Measurements from ENCODE around the gene DLD. TPM values are rescaled to one million over a fixed set of nuclear protein-coding genes. Genes with fewer than 3 reads are reported as not detected.

The DLD gene
- total RNA-seq, 2 experiments from 2014 or later: 56.3 to 56.9 TPM

GRCh38 chr7:107933386-107934013 lies 42.5 kb downstream of the DLD start:
- H3K27me3 Mint-ChIP-seq: no peaks in the 10 kb centered on the region
- ATAC-seq (ENCODE audit: low read depth) (no peak), DNase-seq (no peak)
- peaks cover 2% of the 10 kb centered on the region for H3K4me1 Mint-ChIP-seq
- H3K27ac Mint-ChIP-seq: no peak overlapping the region
- POLR2A ChIA-PET: no interaction called here
- peaks cover 24% of the 10 kb centered on the region for H3K36me3 Mint-ChIP-seq
- no peak overlapping the region for H3K4me3 Mint-ChIP-seq
- H3K9me3 Mint-ChIP-seq: no peaks in the 10 kb centered on the region

GRCh38 chr7:107934991-107935770 lies 44.2 kb downstream of the DLD start:
- DNase-seq: no peak
- H3K4me3 Mint-ChIP-seq: no peak overlapping the region
- POLR2A ChIA-PET: no interaction called here
- H3K27me3 Mint-ChIP-seq: no peaks in the 10 kb centered on the region
- peaks cover 2% of the 10 kb centered on the region for H3K4me1 Mint-ChIP-seq
- peaks cover 18% of the 10 kb centered on the region for H3K36me3 Mint-ChIP-seq
- H3K9me3 Mint-ChIP-seq: no peaks in the 10 kb centered on the region
- no peak overlapping the region for H3K27ac Mint-ChIP-seq
- ATAC-seq (ENCODE audit: low read depth): no peak

DNA sequence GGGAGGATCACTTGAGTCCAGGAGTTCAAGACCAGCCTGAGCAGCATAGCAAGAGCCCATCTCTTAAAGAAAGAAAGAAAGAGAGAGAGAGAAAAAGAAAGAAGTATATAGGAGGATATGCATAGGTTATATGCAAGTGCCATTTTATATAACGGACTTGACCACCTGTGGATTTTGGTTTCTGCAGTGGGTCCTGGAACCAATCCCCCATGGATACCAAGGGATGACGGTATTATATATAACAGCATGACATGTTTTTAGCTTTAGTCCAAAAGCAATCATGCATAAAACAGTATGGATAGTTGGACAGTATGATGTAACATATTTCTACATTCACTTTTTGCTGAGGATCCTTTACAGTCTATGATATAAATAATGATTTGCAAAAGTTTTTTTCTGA lies 45.3 kb downstream of the DLD start:
- DNase-seq: no peak
- H3K9me3 Mint-ChIP-seq: no peaks in the 10 kb centered on the region
- POLR2A ChIA-PET: no interaction called here
- no peaks in the 10 kb centered on the region for H3K27me3 Mint-ChIP-seq
- no peak overlapping the region for H3K27ac Mint-ChIP-seq
- no peak for ATAC-seq (ENCODE audit: low read depth)
- H3K4me1 Mint-ChIP-seq: peaks cover 2% of the 10 kb centered on the region
- H3K4me3 Mint-ChIP-seq: no peak overlapping the region
- peaks cover 20% of the 10 kb centered on the region for H3K36me3 Mint-ChIP-seq

- DNase-seq: no peak
- peaks cover 4% of the 10 kb centered on the region for H3K4me1 Mint-ChIP-seq
- peaks cover 15% of the 10 kb centered on the region for H3K36me3 Mint-ChIP-seq
- no peak overlapping the region for H3K27ac Mint-ChIP-seq
- POLR2A ChIA-PET: no interaction called here
- no peaks in the 10 kb centered on the region for H3K27me3 Mint-ChIP-seq
- H3K4me3 Mint-ChIP-seq: no peak overlapping the region
- ATAC-seq (ENCODE audit: low read depth): no peak
- no peaks in the 10 kb centered on the region for H3K9me3 Mint-ChIP-seq
These were observed 46.5 kb downstream of the DLD start for GRCh38 chr7:107937531-107937930.

DNA sequence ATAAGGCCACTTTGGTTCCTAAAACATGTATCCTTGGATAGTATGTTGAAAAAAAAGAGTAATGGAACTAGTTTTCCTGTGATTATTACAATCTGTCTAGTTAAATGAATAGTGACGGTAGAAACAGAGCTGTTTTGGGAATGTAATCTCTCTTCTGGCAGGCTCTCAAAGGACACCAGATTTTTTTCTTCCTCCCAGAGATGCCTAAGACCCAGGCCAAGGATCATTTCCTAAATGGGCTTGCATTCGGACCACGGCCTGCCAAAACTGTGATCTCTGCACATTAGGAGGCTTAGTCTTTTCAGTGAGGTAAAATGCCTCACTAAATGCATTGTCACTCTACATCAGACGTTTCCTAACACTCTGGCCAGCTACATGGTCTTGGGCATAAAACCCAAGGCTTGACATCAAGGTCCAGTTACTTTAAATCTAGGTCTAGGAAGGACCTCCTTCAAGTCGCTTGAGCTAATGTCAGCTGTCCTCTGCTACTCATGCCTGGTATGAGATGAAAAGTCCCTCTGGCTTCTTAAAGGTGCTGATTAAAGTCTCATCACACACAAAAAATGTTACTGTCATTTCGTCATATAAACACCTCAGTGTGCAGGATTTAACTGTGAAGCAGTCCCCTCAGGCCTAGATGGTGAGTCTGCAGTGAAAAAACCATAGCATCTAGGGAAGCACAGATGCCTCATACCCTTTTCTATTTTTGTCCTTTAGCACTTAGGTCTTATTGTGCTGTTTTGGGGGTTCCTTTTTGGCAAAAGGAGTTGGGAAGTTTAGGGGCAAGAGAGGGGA lies 47.7 kb downstream of the DLD start:
- no peak for ATAC-seq (ENCODE audit: low read depth)
- Mint-ChIP-seq H3K4me1 (peaks cover 4% of the 10 kb centered on the region), H3K27ac (no peak overlapping the region), H3K9me3 (no peaks in the 10 kb centered on the region), H3K27me3 (no peaks in the 10 kb centered on the region), H3K4me3 (no peak overlapping the region), H3K36me3 (peaks cover 6% of the 10 kb centered on the region)
- POLR2A ChIA-PET: no interaction called here
- DNase-seq: no peak

GRCh38 chr7:107939573-107940489 lies 48.8 kb downstream of the DLD start:
- no peaks in the 10 kb centered on the region for H3K9me3 Mint-ChIP-seq
- H3K36me3 Mint-ChIP-seq: peaks cover 6% of the 10 kb centered on the region
- H3K27ac Mint-ChIP-seq: no peak overlapping the region
- no peak for DNase-seq
- POLR2A ChIA-PET: no interaction called here
- no peak for ATAC-seq (ENCODE audit: low read depth)
- no peak overlapping the region for H3K4me3 Mint-ChIP-seq
- no peaks in the 10 kb centered on the region for H3K27me3 Mint-ChIP-seq
- H3K4me1 Mint-ChIP-seq: peaks cover 4% of the 10 kb centered on the region

DNA sequence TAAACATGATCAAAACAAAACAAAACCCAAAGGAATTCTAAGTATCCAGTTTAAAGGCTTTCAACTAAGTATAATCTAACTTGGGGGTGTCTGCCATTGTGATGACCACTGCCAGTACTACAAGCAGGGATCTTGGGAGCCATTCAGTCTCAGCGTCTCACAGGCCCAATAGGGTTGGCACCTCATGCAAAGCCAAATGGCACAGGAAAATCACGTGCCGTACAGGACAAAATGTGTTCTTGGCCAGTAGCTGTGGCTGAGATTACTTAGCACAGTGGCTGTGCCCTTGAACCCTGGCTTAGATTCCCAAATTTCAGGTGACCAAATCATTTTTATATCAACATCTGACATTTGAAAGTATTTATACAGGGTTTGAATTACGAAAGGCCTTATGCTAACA lies 50.0 kb downstream of the DLD start:
- no peak overlapping the region for H3K27ac Mint-ChIP-seq
- no peak overlapping the region for H3K4me3 Mint-ChIP-seq
- no peaks in the 10 kb centered on the region for H3K9me3 Mint-ChIP-seq
- POLR2A ChIA-PET: no interaction called here
- no peaks in the 10 kb centered on the region for H3K27me3 Mint-ChIP-seq
- DNase-seq (no peak), ATAC-seq (ENCODE audit: low read depth) (no peak)
- H3K36me3 Mint-ChIP-seq: peaks cover 4% of the 10 kb centered on the region
- peaks cover 4% of the 10 kb centered on the region for H3K4me1 Mint-ChIP-seq

DNA sequence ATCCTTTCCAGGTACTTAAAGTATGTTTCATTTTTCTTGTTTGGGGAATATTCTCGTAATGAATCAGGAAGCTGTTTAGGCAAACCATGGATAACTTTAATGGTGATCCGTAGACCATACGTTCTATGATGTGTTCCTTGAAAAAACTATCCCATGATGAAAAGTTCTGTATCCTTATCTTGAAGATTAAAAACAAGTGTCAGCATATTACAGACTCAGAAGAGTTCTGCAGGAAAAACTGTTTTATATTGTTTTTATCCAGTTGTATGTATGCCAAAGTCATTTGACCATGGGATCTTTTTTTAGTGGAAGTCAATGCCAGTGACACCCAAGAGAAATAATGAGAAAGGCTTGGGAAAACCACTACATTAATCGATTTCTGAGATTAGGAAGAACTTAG lies 52.0 kb downstream of the DLD start:
- H3K4me1 Mint-ChIP-seq: peaks cover 4% of the 10 kb centered on the region
- H3K9me3 Mint-ChIP-seq: no peaks in the 10 kb centered on the region
- ATAC-seq (ENCODE audit: low read depth) (no peak), DNase-seq (no peak)
- no peak overlapping the region for H3K4me3 Mint-ChIP-seq
- no peak overlapping the region for H3K27ac Mint-ChIP-seq
- POLR2A ChIA-PET: no interaction called here
- no peaks in the 10 kb centered on the region for H3K27me3 Mint-ChIP-seq
- peaks cover 4% of the 10 kb centered on the region for H3K36me3 Mint-ChIP-seq

GRCh38 chr7:107944411-107945169 lies 53.6 kb downstream of the DLD start:
- Mint-ChIP-seq H3K27me3 (peaks cover under 1% of the 10 kb centered on the region), H3K4me3 (no peak overlapping the region)
- POLR2A ChIA-PET: no interaction called here

DNA sequence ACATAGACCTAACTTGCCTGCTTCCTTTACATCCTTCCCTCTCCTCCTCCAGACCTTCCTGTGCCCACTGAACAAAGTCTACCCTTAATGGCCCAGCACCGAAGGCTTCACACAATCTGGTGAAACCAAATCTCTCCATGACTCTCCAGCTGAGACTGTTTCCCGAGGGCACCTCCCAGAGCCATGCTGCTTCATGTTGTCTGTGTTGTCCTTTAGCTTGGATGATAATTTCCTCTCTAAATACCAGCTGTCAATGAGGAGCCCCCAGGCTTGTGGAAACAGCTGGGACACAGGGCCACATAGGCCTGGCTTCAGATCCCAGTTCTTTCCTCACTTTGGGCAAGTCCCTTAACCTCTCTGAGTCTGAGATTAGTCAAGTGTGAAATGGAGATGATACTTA lies 54.3 kb downstream of the DLD start:
- Mint-ChIP-seq H3K27me3 (peaks cover 3% of the 10 kb centered on the region), H3K27ac (no peak overlapping the region), H3K4me3 (no peak overlapping the region), H3K36me3 (peaks cover 4% of the 10 kb centered on the region), H3K9me3 (no peaks in the 10 kb centered on the region), H3K4me1 (peaks cover 4% of the 10 kb centered on the region)
- ATAC-seq (ENCODE audit: low read depth) (no peak), DNase-seq (no peak)
- POLR2A ChIA-PET: no interaction called here

More at GRCh38 chr7:107944411-107945169, 53.6 kb downstream of the DLD start:
- H3K9me3 Mint-ChIP-seq: no peaks in the 10 kb centered on the region
- DNase-seq: no peak
- H3K27ac Mint-ChIP-seq: no peak overlapping the region
- H3K36me3 Mint-ChIP-seq: peaks cover 4% of the 10 kb centered on the region
- ATAC-seq (ENCODE audit: low read depth): no peak
- peaks cover 4% of the 10 kb centered on the region for H3K4me1 Mint-ChIP-seq

DNA sequence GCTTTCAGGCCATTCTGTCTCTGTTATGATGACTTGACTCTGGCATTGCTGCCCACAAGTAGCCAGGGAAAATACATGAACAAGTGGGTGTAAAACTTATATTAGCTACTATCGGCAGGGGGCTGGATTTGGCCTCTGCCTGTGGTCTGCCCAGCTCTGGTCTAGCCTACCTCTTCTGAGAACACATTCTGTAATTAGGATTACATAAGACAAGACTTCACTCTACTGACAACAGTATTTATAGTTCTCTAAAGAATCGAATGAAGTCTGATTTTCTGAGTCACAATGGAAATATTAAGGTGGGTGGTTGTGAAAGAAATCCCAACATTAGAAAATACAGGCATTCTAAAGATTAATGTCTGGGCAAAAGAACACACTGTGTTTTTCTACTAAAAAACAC lies 55.5 kb downstream of the DLD start:
- Mint-ChIP-seq H3K27ac (no peak overlapping the region), H3K36me3 (no peaks in the 10 kb centered on the region), H3K27me3 (peaks cover 5% of the 10 kb centered on the region), H3K9me3 (no peaks in the 10 kb centered on the region), H3K4me3 (no peak overlapping the region), H3K4me1 (peaks cover 4% of the 10 kb centered on the region)
- ATAC-seq (ENCODE audit: low read depth): no peak
- POLR2A ChIA-PET: no interaction called here
- DNase-seq: no peak

DNA sequence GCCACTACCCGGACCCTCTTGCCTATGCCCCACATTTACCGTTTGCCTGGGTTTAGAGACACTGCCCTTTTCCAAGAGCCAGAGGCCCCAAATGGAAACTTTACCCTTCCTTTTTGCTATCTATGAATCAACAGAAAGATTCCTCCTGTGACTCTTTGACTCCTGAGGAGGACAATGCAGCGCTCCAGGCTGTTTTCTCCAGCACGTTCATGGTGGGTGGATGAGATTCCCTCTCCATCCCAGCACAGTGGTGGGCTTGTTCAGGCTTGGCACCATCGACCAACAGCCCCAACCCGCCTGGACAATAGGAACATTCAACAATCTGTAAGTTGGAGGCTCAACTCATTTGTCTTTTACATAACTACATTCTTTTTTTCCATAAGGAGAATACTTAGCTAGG lies 55.9 kb downstream of the DLD start:
- Mint-ChIP-seq H3K4me1 (peaks cover 4% of the 10 kb centered on the region), H3K9me3 (no peaks in the 10 kb centered on the region), H3K27ac (no peak overlapping the region), H3K27me3 (peaks cover 5% of the 10 kb centered on the region), H3K36me3 (no peaks in the 10 kb centered on the region), H3K4me3 (no peak overlapping the region)
- ATAC-seq (ENCODE audit: low read depth) (no peak), DNase-seq (no peak)
- POLR2A ChIA-PET: no interaction called here
